Measurements from ENCODE around the gene ZNF846. TPM values are rescaled to one million over a fixed set of nuclear protein-coding genes. Genes with fewer than 3 reads are reported as not detected.

Gene ZNF846
- total and polyA plus RNA-seq, 9 of the 15 experiments (the other 6 are each of a cell fraction or from before 2014, with no cell fraction given) = 4.1 to 8.7 (median 7.8) TPM

DNA sequence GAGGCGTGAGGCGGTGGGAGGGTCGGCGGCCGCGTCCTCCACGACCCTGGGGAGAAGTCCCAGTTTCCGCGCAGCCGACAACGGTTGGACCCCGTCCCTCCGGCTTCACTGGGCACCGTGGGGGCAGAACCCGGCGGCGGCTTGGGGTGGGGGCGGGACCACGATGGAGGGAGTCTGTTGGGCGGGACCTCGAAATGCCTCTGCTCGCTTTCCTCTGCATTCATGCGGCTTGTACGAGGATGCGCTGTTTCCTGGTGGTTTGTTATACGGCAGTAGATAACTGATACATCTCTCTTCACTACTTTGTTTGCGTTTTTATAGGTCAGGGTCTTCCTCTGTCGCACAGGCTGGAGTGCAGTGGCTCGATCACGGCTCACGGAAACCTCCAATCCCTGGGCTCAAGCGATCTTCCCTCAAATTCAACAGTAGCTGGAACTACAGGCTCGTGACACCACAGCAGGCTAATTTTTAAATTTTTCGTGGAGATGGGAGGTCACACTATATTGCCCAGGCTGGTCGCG lies 24.6 kb upstream of the ZNF846 start (continued):
- TF ChIP-seq, protein P1, sequence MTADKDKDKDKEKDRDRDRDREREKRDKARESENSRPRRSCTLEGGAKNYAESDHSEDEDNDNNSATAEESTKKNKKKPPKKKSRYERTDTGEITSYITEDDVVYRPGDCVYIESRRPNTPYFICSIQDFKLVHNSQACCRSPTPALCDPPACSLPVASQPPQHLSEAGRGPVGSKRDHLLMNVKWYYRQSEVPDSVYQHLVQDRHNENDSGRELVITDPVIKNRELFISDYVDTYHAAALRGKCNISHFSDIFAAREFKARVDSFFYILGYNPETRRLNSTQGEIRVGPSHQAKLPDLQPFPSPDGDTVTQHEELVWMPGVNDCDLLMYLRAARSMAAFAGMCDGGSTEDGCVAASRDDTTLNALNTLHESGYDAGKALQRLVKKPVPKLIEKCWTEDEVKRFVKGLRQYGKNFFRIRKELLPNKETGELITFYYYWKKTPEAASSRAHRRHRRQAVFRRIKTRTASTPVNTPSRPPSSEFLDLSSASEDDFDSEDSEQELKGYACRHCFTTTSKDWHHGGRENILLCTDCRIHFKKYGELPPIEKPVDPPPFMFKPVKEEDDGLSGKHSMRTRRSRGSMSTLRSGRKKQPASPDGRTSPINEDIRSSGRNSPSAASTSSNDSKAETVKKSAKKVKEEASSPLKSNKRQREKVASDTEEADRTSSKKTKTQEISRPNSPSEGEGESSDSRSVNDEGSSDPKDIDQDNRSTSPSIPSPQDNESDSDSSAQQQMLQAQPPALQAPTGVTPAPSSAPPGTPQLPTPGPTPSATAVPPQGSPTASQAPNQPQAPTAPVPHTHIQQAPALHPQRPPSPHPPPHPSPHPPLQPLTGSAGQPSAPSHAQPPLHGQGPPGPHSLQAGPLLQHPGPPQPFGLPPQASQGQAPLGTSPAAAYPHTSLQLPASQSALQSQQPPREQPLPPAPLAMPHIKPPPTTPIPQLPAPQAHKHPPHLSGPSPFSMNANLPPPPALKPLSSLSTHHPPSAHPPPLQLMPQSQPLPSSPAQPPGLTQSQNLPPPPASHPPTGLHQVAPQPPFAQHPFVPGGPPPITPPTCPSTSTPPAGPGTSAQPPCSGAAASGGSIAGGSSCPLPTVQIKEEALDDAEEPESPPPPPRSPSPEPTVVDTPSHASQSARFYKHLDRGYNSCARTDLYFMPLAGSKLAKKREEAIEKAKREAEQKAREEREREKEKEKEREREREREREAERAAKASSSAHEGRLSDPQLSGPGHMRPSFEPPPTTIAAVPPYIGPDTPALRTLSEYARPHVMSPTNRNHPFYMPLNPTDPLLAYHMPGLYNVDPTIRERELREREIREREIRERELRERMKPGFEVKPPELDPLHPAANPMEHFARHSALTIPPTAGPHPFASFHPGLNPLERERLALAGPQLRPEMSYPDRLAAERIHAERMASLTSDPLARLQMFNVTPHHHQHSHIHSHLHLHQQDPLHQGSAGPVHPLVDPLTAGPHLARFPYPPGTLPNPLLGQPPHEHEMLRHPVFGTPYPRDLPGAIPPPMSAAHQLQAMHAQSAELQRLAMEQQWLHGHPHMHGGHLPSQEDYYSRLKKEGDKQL (CRISPR knock-in tag; IDR thresholded peaks at IDR 0.05; ENCODE audit: borderline replicate concordance) = no peak
- TF ChIP-seq SNRNP70 (optimal IDR thresholded peaks at IDR 0.05; ENCODE audit: low read depth, low read length) (no peak), ARID2 (IDR thresholded peaks at IDR 0.05) (no peak), PHB2 (IDR thresholded peaks at IDR 0.05; ENCODE audit: low read depth) (no peak), ERF (CRISPR knock-in tag; IDR thresholded peaks at IDR 0.05) (no peak), UBTF (IDR thresholded peaks at IDR 0.05; ENCODE audit: borderline replicate concordance in 1 of 2, low read depth in 2 of 2, low read length in 2 of 2) (no peak), ETV5 (CRISPR knock-in tag; IDR thresholded peaks at IDR 0.05; ENCODE audit: low read depth) (no peak), NUFIP1 (IDR thresholded peaks at IDR 0.05; ENCODE audit: partially characterized antibody) (no peak), CBFB (CRISPR knock-in tag; IDR thresholded peaks at IDR 0.05) (no peak), ZNF3 (CRISPR knock-in tag; IDR thresholded peaks at IDR 0.05) (no peak), SP1 (CRISPR knock-in tag; IDR thresholded peaks at IDR 0.05) (no peak), ASH1L (IDR thresholded peaks at IDR 0.05; ENCODE audit: borderline replicate concordance, low read depth, partially characterized antibody) (no peak), ZNF707 (CRISPR knock-in tag; conservative IDR thresholded peaks at IDR 0.05) (no peak), ATF6 (CRISPR knock-in tag; IDR thresholded peaks at IDR 0.05) (no peak)
- TF ChIP-seq, protein P2, sequence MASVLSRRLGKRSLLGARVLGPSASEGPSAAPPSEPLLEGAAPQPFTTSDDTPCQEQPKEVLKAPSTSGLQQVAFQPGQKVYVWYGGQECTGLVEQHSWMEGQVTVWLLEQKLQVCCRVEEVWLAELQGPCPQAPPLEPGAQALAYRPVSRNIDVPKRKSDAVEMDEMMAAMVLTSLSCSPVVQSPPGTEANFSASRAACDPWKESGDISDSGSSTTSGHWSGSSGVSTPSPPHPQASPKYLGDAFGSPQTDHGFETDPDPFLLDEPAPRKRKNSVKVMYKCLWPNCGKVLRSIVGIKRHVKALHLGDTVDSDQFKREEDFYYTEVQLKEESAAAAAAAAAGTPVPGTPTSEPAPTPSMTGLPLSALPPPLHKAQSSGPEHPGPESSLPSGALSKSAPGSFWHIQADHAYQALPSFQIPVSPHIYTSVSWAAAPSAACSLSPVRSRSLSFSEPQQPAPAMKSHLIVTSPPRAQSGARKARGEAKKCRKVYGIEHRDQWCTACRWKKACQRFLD (CRISPR knock-in tag; IDR thresholded peaks at IDR 0.05) = no peak
- TF ChIP-seq, protein P3, sequence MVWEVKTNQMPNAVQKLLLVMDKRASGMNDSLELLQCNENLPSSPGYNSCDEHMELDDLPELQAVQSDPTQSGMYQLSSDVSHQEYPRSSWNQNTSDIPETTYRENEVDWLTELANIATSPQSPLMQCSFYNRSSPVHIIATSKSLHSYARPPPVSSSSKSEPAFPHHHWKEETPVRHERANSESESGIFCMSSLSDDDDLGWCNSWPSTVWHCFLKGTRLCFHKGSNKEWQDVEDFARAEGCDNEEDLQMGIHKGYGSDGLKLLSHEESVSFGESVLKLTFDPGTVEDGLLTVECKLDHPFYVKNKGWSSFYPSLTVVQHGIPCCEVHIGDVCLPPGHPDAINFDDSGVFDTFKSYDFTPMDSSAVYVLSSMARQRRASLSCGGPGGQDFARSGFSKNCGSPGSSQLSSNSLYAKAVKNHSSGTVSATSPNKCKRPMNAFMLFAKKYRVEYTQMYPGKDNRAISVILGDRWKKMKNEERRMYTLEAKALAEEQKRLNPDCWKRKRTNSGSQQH (CRISPR knock-in tag; IDR thresholded peaks at IDR 0.05) = no peak

All from K562 (cell line).